MCF 10A (cell line): ENCODE results near the gene CRADD. TPM values are rescaled to one million over a fixed set of nuclear protein-coding genes. Genes with fewer than 3 reads are reported as not detected.

ENCODE experiments used
- BruUV-seq: library from RNA; stranded (reverse); fragments of 400-500 nt; replicated peaks from 2 replicates; lab custom pipeline; 2021; lab: Mats Ljungman, UMichigan
- CTCF ChIA-PET: fragments of 300-600 bp; sonication (Branson Sonifier 250); formaldehyde crosslinking; extraction: SDS; loops from one replicate; lab custom pipeline; 2021; ENCODE audit warnings: antibody characterized with exemption, inconsistent platforms; lab: Yijun Ruan, JAX
- POLR2A ChIA-PET: fragments of 300-600, 350-650 bp; sonication (Branson Sonifier 250); formaldehyde crosslinking; extraction: SDS; loops from one replicate; lab custom pipeline; 2020; ENCODE audit warnings: antibody characterized with exemption, inconsistent platforms; lab: Yijun Ruan, JAX
- DNase-seq: peaks from one replicate; pipeline ENCODE4 v3.0.0-alpha.2; 2018; ENCODE audit not compliant: unreplicated experiment
- H3K27ac Mint-ChIP-seq: one replicate; pipeline ENCODE4 v1.8.0; 2022; ENCODE audit warnings: mild to moderate bottlenecking, low read depth, mixed read lengths; ENCODE audit not compliant: unreplicated experiment
- H3K27me3 Mint-ChIP-seq: one replicate; pipeline ENCODE4 v1.8.0; 2022; ENCODE audit warnings: mixed read lengths; ENCODE audit not compliant: insufficient read depth, unreplicated experiment
- H3K36me3 Mint-ChIP-seq: one replicate; pipeline ENCODE4 v1.8.0; 2022; ENCODE audit warnings: mild to moderate bottlenecking, moderate library complexity, mixed read lengths; ENCODE audit not compliant: insufficient read depth, unreplicated experiment
- H3K4me1 Mint-ChIP-seq: one replicate; pipeline ENCODE4 v1.8.0; 2022; ENCODE audit warnings: mixed read lengths; ENCODE audit not compliant: insufficient read depth, unreplicated experiment
- H3K4me3 Mint-ChIP-seq: one replicate; pipeline ENCODE4 v1.8.0; 2022; ENCODE audit warnings: mild to moderate bottlenecking, moderate library complexity, mixed read lengths; ENCODE audit not compliant: unreplicated experiment
- H3K9me3 Mint-ChIP-seq: one replicate; pipeline ENCODE4 v1.8.0; 2022; ENCODE audit warnings: mixed read lengths; ENCODE audit not compliant: unreplicated experiment
- intact Hi-C: fragments of 100-400 bp; cut with micrococcal nuclease; formaldehyde crosslinking; loops from 2 replicates; pipeline ENCODE4 v1.14.1; 2022
- total RNA-seq: library from RNA; stranded (reverse); gene quantifications from 2 replicates; pipeline ENCODE4 v1.2.3, GENCODE V29; 2022
- TF ChIP-seq, protein P1 (sequence below): fragments of 200-600 bp; IDR thresholded peaks from one replicate; pipeline ENCODE4 v1.8.0; 2022; ENCODE audit warnings: antibody characterized with exemption, mild to moderate bottlenecking; ENCODE audit not compliant: unreplicated experiment

The CRADD gene
- total RNA-seq, 1 experiment from 2014 or later, result 15.4 TPM

GRCh38 chr12:93759512-93760081 lies 82.4 kb downstream of the CRADD start:
- TF ChIP-seq, protein P1, sequence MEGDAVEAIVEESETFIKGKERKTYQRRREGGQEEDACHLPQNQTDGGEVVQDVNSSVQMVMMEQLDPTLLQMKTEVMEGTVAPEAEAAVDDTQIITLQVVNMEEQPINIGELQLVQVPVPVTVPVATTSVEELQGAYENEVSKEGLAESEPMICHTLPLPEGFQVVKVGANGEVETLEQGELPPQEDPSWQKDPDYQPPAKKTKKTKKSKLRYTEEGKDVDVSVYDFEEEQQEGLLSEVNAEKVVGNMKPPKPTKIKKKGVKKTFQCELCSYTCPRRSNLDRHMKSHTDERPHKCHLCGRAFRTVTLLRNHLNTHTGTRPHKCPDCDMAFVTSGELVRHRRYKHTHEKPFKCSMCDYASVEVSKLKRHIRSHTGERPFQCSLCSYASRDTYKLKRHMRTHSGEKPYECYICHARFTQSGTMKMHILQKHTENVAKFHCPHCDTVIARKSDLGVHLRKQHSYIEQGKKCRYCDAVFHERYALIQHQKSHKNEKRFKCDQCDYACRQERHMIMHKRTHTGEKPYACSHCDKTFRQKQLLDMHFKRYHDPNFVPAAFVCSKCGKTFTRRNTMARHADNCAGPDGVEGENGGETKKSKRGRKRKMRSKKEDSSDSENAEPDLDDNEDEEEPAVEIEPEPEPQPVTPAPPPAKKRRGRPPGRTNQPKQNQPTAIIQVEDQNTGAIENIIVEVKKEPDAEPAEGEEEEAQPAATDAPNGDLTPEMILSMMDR, result no peak
- Mint-ChIP-seq H3K36me3 (no peaks in the 10 kb centered on the region), H3K4me3 (no peak overlapping the region), H3K27ac (no peak overlapping the region), H3K9me3 (peaks cover 4% of the 10 kb centered on the region), H3K4me1 (peaks cover 15% of the 10 kb centered on the region), H3K27me3 (no peaks in the 10 kb centered on the region)
- ChIA-PET CTCF (interaction anchor here (0.7 to 2.8 kb wide), 5 partner anchors 39 to 343 kb away, joined by 4 to 13 read pairs (median 4); no protein-coding TSS in a partner anchor), POLR2A (interaction anchor here (0.8 to 1.3 kb wide), 2 partner anchors 168 to 243 kb away, joined by 3 read pairs; no protein-coding TSS in a partner anchor)
- BruUV-seq, result no TSS peak
- no peak for DNase-seq
- intact Hi-C loops, result no loop called here

- Mint-ChIP-seq H3K4me3 (no peak overlapping the region), H3K27me3 (no peaks in the 10 kb centered on the region), H3K4me1 (peaks cover 15% of the 10 kb centered on the region), H3K9me3 (no peaks in the 10 kb centered on the region), H3K36me3 (no peaks in the 10 kb centered on the region), H3K27ac (no peak overlapping the region)
- TF ChIP-seq, protein P1, result no peak
- intact Hi-C loops, result no loop called here
- CTCF ChIA-PET, result interaction anchor here (1.4 to 2.8 kb wide), 3 partner anchors 258 to 342 kb away, joined by 4 to 13 read pairs (median 6); no protein-coding TSS in a partner anchor
- no peak for DNase-seq
- POLR2A ChIA-PET, result interaction anchor here (0.6 kb wide), 1 partner anchor 331 kb away, joined by 3 read pairs; no protein-coding TSS in a partner anchor
- BruUV-seq, result no TSS peak
Measured at GRCh38 chr12:93760275-93760875, 83.2 kb downstream of the CRADD start.

- H3K36me3 Mint-ChIP-seq, result no peaks in the 10 kb centered on the region
- POLR2A ChIA-PET, result interaction anchor here (1.3 to 1.7 kb wide), 3 partner anchors 17 to 338 kb away, joined by 4 to 6 read pairs (median 5); no protein-coding TSS in a partner anchor
- no peak overlapping the region for H3K4me3 Mint-ChIP-seq
- H3K27ac Mint-ChIP-seq, result no peak overlapping the region
- TF ChIP-seq, protein P1, result no peak
- DNase-seq, result no peak
- no TSS peak for BruUV-seq
- intact Hi-C loops, result no loop called here
- H3K4me1 Mint-ChIP-seq, result peaks cover 19% of the 10 kb centered on the region
- no peaks in the 10 kb centered on the region for H3K9me3 Mint-ChIP-seq
- CTCF ChIA-PET, result interaction anchor here (0.5 to 2.8 kb wide), 8 partner anchors 13 to 341 kb away, joined by 3 to 39 read pairs (median 6); no protein-coding TSS in a partner anchor
- no peaks in the 10 kb centered on the region for H3K27me3 Mint-ChIP-seq
Measured at GRCh38 chr12:93762059-93762719, 85.0 kb downstream of the CRADD start.
